Caco-2 (cell line): ENCODE results near the gene LENG9. TPM values are rescaled to one million over a fixed set of nuclear protein-coding genes. Genes with fewer than 3 reads are reported as not detected.
"Not testable (repeated sequence)": the region's sequence is repeated elsewhere in the genome, so short reads cannot be mapped to it uniquely, and the experiment has no call there.

Experiments used
- BruUV-seq: library from RNA; stranded (reverse); fragments of 400-500 nt; replicated peaks from 2 replicates; lab custom pipeline; 2021; lab: Mats Ljungman, UMichigan
- CTCF ChIA-PET: fragments of 300-600 bp; sonication (Branson Sonifier 250); formaldehyde crosslinking; loops from one replicate; lab custom pipeline; 2022; ENCODE audit warnings: antibody characterized with exemption; lab: Charles Lee
- POLR2A ChIA-PET: fragments of 300-600 bp; sonication (Branson Sonifier 250); formaldehyde crosslinking; loops from one replicate; lab custom pipeline; 2022; ENCODE audit warnings: antibody characterized with exemption; lab: Charles Lee
- DNase-seq, 2 experiments: peaks; one replicate each; pipeline versions ENCODE4 v3.0.0 to v3.0.0-alpha.2; 2020 to 2022
- H3K27me3 ChIP-seq: replicated peaks from 2 replicates; pipeline ENCODE4 v1.6.0; 2011; ENCODE audit warnings: low read length; ENCODE audit not compliant: control insufficient read depth, insufficient read depth
- H3K36me3 ChIP-seq: 2 replicates; pipeline ENCODE4 v1.5.1; 2011; ENCODE audit warnings: low read length; ENCODE audit not compliant: control insufficient read depth, insufficient read depth
- H3K4me1 ChIP-seq: fragments of 250-450 bp; sonication (Bioruptor Pico); 2 replicates; pipeline ENCODE4 v1.5.1; 2020; ENCODE audit warnings: mild to moderate bottlenecking
- H3K4me3 ChIP-seq: 2 replicates; pipeline ENCODE4 v1.5.1; 2011; ENCODE audit warnings: low read depth, mild to moderate bottlenecking, control low read depth, low read length
- H3K9me3 ChIP-seq: fragments of 250-450 bp; sonication (Bioruptor Pico); 2 replicates; pipeline ENCODE4 v1.5.1; 2020; ENCODE audit warnings: mild to moderate bottlenecking, moderate library complexity
- H3K27ac Mint-ChIP-seq: one replicate; pipeline ENCODE4 v1.8.0; 2022; ENCODE audit warnings: mixed read lengths; ENCODE audit not compliant: unreplicated experiment
- H3K27me3 Mint-ChIP-seq: one replicate; pipeline ENCODE4 v1.8.0; 2022; ENCODE audit warnings: mixed read lengths; ENCODE audit not compliant: insufficient read depth, unreplicated experiment
- H3K36me3 Mint-ChIP-seq: one replicate; pipeline ENCODE4 v1.8.0; 2022; ENCODE audit warnings: mild to moderate bottlenecking, mixed read lengths; ENCODE audit not compliant: insufficient read depth, unreplicated experiment
- H3K4me1 Mint-ChIP-seq: one replicate; pipeline ENCODE4 v1.8.0; 2022; ENCODE audit warnings: low read depth, mixed read lengths; ENCODE audit not compliant: unreplicated experiment
- H3K4me3 Mint-ChIP-seq: one replicate; pipeline ENCODE4 v1.8.0; 2022; ENCODE audit warnings: mild to moderate bottlenecking, moderate library complexity, mixed read lengths; ENCODE audit not compliant: unreplicated experiment
- H3K9me3 Mint-ChIP-seq: one replicate; pipeline ENCODE4 v1.8.0; 2022; ENCODE audit warnings: mixed read lengths; ENCODE audit not compliant: unreplicated experiment
- intact Hi-C: fragments of 100-400 bp; cut with micrococcal nuclease; formaldehyde crosslinking; loops from one replicate; pipeline ENCODE4 v1.10.0; 2022; ENCODE audit not compliant: unreplicated experiment
- total RNA-seq: library from RNA; stranded (reverse); gene quantifications from 2 replicates; pipeline ENCODE4 v1.2.3, GENCODE V29; 2022
- TF ChIP-seq, protein P1 (sequence below), 2 experiments: fragments of 200-600 bp in 1 of 2; IDR thresholded peaks; 1 replicate in 1 of 2; 2 replicates in 1 of 2; pipeline versions ENCODE4 v1.5.1 to v1.8.0; 2011 to 2022; ENCODE audit warnings: antibody characterized with exemption in 1 of 2, control low read depth in 1 of 2, inconsistent platforms in 1 of 2, low read depth in 1 of 2, low read length in 1 of 2, mild to moderate bottlenecking in 1 of 2, moderate library complexity in 1 of 2; ENCODE audit not compliant: insufficient read depth in 1 of 2, severe bottlenecking in 1 of 2, unreplicated experiment in 1 of 2

The LENG9 gene
- total RNA-seq, 1 experiment from 2014 or later, result 6.7 TPM

DNA sequence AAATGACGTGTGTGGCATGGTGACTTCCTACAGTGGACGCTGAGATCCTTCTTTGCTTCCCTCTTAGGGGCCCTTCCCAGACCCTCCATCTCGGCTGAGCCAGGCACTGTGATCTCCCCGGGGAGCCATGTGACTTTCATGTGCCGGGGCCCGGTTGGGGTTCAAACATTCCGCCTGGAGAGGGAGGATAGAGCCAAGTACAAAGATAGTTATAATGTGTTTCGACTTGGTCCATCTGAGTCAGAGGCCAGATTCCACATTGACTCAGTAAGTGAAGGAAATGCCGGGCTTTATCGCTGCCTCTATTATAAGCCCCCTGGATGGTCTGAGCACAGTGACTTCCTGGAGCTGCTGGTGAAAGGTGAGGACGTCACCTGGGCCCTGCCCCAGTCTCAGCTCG is 44.2 kb upstream of the LENG9 start:
- no TSS peak for BruUV-seq
- no peaks in the 10 kb centered on the region for H3K9me3 Mint-ChIP-seq
- H3K36me3 Mint-ChIP-seq, result no peaks in the 10 kb centered on the region
- Histone ChIP-seq H3K36me3 (no peaks in the 10 kb centered on the region), H3K9me3 (no peaks in the 10 kb centered on the region), H3K4me3 (no peak overlapping the region), H3K27me3 (no peaks in the 10 kb centered on the region), H3K4me1 (no peaks in the 10 kb centered on the region)
- peaks cover 16% of the 10 kb centered on the region for H3K27me3 Mint-ChIP-seq
- H3K27ac Mint-ChIP-seq, result no peak overlapping the region
- POLR2A ChIA-PET, result no interaction called here
- CTCF ChIA-PET, result no interaction called here
- TF ChIP-seq, protein P1, sequence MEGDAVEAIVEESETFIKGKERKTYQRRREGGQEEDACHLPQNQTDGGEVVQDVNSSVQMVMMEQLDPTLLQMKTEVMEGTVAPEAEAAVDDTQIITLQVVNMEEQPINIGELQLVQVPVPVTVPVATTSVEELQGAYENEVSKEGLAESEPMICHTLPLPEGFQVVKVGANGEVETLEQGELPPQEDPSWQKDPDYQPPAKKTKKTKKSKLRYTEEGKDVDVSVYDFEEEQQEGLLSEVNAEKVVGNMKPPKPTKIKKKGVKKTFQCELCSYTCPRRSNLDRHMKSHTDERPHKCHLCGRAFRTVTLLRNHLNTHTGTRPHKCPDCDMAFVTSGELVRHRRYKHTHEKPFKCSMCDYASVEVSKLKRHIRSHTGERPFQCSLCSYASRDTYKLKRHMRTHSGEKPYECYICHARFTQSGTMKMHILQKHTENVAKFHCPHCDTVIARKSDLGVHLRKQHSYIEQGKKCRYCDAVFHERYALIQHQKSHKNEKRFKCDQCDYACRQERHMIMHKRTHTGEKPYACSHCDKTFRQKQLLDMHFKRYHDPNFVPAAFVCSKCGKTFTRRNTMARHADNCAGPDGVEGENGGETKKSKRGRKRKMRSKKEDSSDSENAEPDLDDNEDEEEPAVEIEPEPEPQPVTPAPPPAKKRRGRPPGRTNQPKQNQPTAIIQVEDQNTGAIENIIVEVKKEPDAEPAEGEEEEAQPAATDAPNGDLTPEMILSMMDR (IDR thresholded peaks at IDR 0.05; ENCODE audit: insufficient read depth in 1 of 2, low read depth in 1 of 2, low read length in 1 of 2, severe bottlenecking in 1 of 2, unreplicated experiment in 1 of 2), result no peak
- DNase-seq, result no peak
- no peak overlapping the region for H3K4me3 Mint-ChIP-seq
- peaks cover 7% of the 10 kb centered on the region for H3K4me1 Mint-ChIP-seq
- intact Hi-C loops, result no loop called here

DNA sequence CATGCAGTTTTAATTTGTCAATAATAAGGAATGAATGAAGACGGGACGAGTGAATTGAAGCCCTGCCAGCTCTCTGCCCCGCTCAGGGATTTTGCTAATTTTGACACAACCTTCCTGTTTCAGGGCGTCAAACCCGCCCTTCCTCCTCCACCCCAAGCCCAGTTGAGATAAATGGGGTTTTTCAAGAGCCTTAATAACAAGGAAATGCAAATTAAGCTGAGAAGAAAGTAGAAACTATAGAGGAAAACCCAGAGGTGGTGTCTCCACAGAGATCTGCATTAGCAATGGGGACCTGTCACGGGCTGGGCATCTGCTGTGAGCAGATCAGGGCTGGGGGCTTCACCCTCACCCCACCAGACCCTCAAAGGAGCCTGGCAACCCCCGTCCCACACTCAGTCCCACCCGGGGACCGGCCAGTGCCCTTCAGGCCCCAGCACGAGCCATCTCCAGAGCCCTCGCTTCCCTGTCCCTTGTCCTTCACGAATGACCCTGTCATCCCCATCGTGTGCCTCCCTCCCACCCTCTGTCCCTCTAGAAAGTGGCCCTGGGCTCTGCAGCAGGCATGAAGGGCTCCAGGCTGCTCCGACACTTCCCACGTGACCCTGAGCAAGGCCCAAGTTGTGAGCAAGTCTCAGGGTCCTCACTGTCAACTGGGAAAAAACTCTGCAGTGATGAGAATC is 43.6 kb upstream of the LENG9 start:
- H3K4me3 ChIP-seq, H3K36me3 Mint-ChIP-seq, H3K4me3 Mint-ChIP-seq, H3K36me3 ChIP-seq, BruUV-seq, H3K9me3 ChIP-seq, CTCF ChIA-PET, POLR2A ChIA-PET, H3K4me1 Mint-ChIP-seq, H3K4me1 ChIP-seq, H3K27me3 ChIP-seq, H3K27ac Mint-ChIP-seq, H3K9me3 Mint-ChIP-seq, intact Hi-C loops, DNase-seq: not testable (repeated sequence)
- peaks cover 13% of the 10 kb centered on the region for H3K27me3 Mint-ChIP-seq

DNA sequence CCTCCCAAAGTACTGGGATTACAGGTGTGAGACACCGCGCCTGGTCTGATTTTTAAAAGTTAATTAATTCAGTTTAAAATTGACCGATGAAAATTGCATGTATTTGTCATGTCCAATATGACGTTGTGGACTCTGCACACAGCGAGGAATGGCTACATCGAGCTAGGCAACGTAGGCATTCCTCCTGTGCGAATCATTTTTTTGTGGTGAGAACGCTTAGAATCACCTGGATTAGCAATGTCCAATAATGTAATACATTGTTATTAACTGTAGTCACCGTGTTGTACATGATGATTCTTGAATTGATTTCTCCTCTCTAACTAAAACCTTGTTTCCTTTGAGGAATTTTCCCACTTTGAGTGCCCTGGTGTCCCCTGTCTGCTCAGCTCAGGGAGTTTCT is 42.5 kb upstream of the LENG9 start:
- BruUV-seq, result no TSS peak
- Mint-ChIP-seq H3K4me3 (no peak overlapping the region), H3K27ac (no peak overlapping the region), H3K36me3 (no peaks in the 10 kb centered on the region), H3K4me1 (no peaks in the 10 kb centered on the region), H3K27me3 (peaks cover 10% of the 10 kb centered on the region), H3K9me3 (no peaks in the 10 kb centered on the region)
- H3K4me3 ChIP-seq, result no peak overlapping the region
- no peaks in the 10 kb centered on the region for H3K36me3 ChIP-seq
- CTCF ChIA-PET, result no interaction called here
- no peak for DNase-seq
- intact Hi-C loops, result no loop called here
- H3K27me3 ChIP-seq, result no peaks in the 10 kb centered on the region
- no peaks in the 10 kb centered on the region for H3K4me1 ChIP-seq
- H3K9me3 ChIP-seq, result no peaks in the 10 kb centered on the region
- POLR2A ChIA-PET, result interaction anchor here (0.6 kb wide), 1 partner anchor 240 kb away, joined by 3 read pairs; no protein-coding TSS in a partner anchor
- TF ChIP-seq, protein P1 (IDR thresholded peaks at IDR 0.05; ENCODE audit: insufficient read depth in 1 of 2, low read depth in 1 of 2, low read length in 1 of 2, severe bottlenecking in 1 of 2, unreplicated experiment in 1 of 2), result no peak

DNA sequence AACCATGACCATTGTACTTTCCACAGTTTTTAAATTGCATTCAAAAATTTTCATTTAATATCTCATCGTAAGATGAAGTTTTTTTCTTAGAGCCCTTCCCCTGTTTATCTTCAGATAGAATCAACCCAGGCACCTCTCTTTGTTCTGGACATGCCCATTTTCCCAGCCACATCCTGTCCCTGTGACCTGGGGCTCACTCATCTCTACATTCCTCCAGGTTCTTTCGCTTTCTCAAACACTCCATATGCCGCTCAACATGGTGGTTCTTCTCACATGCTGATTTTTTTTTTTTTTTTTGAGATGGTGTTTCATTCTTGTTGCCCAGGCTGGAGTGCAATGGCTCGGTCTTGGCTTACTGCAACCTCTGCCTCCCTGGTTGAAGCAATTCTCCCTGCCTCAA is 42.0 kb upstream of the LENG9 start:
- intact Hi-C loops, DNase-seq, H3K27me3 ChIP-seq, H3K4me3 ChIP-seq, H3K4me3 Mint-ChIP-seq, BruUV-seq, POLR2A ChIA-PET, H3K4me1 ChIP-seq, H3K4me1 Mint-ChIP-seq, H3K27ac Mint-ChIP-seq, H3K9me3 Mint-ChIP-seq, H3K36me3 ChIP-seq, H3K9me3 ChIP-seq, H3K27me3 Mint-ChIP-seq, CTCF ChIA-PET, H3K36me3 Mint-ChIP-seq: not testable (repeated sequence)
